SIG-M5 (cell line): ENCODE measurements around the gene ASH1L.

Experiments
- DNase-seq: peaks from one replicate; lab custom pipeline; 2025; lab: John Stamatoyannopoulos, UW

The ASH1L gene

DNA sequence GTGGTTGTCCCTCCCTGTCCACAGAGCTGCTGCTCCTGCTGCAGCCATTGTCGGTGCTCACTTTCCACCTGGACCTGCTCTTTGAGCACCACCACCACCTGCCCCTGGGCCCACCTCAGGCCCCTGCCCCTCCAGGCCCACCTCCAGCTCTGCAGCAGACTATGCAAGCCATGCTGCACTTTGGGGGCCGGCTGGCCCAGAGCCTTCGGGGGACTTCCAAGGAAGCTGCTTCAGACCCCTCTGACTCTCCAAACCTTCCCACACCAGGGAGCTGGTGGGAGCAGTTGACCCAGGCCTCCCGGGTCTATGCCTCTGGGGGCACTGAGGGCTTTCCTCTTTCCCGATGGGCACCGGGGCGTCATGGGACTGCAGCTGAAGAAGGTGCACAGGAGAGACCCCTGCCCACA lies 236.0 kb downstream of the ASH1L start:
- no peak for DNase-seq

DNA sequence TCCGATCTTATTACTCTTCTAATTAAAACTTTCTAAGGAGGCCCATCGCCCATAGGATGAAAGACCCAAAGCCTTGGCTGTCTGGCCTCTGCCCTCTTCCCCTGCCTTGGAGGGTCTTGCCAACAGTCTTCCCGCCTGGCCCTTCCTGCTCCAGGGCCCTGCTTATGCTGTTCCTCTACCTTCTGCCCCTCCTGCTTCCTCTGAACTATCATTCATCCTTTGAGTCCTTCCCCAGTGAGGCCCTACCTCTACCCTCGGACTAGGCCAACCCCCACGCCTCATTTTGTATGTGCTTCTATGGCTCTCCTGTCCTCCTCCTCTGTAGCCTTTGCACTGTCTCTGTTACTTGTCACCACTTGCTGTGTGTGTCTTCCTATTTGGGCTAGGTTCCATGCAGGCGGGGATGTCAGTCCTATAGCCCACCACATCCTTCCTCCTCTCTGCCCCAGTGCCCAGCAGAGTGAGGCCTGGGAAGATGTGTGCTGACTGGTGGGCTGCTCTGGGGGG lies 236.5 kb downstream of the ASH1L start:
- no peak for DNase-seq

DNA sequence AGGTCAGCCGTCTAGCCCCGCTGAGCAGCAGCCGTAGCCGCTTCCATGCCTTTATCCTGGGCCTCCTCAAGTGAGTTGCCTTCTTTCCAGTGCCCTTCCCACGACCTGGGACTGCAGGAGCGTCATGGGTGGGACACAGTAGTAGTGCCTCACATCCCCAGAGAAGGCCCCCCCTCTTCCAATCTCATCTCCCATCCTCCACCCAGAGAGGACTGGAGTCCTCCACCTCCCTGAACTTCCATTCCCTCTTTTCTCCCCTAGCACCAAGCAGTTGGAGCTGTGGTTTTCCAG lies 237.1 kb downstream of the ASH1L start:
- DNase-seq: no peak

DNA sequence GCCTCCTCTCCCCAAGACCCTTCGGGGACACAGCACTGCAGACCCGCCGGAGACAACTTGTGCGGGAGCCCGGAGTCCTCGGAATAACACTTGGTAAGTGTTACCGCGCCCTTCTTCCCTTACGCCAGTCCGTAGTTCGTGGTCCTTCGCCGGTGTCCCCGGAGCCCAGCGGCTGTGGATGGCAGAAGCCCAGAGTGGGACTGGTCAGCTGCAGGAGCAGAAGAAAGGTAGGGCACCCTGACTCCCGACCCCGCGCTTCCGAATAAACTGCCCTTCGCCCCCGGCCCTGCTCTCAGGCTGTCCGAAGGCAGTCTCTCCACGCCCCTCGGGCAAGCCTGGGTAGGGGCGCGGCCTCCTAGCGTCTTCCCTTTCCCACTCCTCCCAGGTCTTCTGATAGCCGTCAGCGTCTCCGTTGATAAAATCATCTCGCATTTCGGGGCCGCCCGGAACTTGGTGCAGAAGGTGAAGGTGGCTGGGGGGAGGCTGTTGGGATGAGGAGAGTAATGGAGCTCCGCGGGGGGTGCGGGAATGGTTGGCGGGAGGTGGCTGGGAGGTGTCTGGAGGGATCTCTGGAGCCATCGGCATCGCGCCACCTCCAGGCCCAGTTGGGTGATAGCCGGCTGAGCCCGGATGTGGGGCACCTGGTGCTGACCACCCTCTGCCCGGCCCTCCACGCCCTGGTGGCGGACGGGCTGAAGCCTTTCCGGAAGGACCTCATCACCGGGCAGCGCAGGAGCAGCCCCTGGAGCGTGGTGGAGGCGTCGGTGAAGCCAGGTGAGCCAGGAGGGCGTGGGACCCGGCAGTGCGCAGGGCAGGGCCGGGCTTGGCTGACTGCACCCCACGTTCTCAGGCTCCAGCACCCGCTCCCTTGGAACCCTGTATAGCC lies 237.6 kb downstream of the ASH1L start:
- no peak for DNase-seq

DNA sequence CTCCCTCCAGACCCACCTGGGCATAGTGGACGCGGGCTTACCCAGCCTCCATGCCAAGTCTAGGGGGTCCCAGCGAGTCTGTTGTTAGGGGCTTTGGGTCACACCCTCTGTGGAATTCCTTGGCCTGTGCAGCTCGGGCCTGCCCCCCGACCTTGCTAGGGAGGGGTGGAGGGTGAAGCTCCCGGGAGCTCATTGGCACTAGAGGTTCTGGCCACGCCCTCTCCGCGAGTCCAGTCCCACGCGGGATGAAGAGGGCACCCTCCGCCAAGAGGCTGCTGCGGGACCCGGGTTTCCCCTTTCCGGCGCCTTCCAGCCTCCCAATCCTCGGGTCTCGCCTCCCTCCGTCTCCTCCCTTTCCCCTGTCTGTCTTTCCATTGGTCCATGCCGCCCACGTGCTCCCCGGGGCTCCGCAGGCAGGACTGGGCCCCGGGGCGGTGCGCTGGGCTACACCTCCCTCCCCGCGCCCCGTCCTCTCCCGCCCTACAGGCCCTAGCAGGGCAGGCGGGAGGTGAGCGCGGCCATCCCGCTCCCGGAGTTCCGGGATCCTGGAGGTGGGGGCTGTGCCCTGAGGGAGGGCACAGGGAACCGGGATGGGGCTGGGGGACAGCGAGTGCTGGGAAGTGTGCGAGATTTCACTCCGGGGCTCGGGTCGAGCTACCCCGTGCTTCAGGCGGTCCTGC lies 238.4 kb downstream of the ASH1L start:
- DNase-seq: peak; percentile 93

DNA sequence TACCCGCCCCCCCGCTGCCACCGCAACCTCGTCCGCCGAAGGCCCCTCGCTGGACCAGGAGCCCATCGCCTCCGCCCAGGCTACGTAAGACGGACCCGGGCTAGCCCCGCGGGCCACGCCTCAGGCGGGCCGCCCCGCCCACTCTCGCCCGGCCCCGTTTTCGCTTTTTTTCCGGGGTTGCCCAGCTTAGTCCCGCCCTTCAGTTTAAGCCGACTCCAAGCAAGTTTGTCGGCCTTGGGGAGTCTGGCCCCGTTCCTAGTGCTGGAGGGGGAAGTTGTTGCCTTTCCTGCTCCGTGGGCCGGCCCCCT lies 238.9 kb downstream of the ASH1L start:
- DNase-seq: peak; percentile 27

DNA sequence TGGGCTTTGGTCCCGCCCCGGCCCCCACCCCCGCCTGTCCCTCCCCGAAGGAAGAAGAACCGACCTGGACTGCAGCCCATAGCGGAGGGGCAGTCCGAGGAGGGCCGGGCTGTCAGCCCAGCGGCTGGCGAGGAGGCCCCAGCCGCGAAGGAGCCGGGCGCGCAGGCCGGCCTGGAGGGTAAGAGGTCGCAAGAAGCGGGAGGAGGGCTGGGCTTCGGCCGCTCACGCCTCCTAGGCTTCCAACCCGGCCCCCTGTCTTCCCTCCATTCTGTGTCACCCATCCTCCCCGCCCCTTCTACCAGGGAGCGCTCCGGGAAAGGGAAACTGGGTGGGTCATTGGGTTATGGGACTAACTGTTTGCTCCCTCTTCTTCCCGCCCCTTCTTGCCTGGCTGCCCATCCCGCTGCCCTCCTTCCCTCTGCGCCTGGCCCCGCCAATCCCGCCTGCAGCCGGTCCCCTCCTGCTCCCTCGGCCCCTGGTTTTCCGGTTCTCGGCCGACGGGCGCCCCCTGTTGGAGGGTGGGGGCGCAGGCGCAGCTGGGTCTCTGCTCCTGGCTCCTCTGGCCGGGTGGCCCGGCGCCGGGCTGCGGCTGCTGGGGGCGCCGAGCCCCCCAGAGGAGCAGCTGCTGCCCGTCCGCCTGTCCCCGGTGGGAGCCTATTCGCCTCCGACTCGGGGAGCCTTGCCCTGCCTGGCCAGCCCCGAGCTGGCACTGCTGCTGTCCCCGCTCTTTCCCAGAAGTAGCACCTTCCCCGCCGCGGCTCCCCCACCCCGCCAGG lies 239.5 kb downstream of the ASH1L start:
- DNase-seq: no peak

DNA sequence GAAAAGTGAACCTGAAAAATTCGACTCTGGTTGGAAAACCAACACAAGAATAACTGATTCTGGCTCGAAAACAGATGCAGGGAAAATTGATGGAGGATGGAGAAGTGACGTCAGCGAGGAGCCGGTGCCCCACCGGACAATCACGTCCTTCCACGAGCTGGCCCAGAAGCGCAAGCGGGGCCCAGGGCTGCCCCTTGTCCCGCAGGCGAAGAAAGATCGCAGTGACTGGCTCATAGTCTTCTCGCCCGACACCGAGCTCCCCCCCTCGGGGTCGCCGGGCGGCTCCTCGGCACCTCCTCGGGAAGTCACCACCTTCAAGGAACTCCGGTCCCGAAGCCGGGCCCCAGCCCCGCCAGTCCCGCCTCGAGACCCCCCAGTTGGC lies 240.0 kb downstream of the ASH1L start:
- DNase-seq: no peak

DNA sequence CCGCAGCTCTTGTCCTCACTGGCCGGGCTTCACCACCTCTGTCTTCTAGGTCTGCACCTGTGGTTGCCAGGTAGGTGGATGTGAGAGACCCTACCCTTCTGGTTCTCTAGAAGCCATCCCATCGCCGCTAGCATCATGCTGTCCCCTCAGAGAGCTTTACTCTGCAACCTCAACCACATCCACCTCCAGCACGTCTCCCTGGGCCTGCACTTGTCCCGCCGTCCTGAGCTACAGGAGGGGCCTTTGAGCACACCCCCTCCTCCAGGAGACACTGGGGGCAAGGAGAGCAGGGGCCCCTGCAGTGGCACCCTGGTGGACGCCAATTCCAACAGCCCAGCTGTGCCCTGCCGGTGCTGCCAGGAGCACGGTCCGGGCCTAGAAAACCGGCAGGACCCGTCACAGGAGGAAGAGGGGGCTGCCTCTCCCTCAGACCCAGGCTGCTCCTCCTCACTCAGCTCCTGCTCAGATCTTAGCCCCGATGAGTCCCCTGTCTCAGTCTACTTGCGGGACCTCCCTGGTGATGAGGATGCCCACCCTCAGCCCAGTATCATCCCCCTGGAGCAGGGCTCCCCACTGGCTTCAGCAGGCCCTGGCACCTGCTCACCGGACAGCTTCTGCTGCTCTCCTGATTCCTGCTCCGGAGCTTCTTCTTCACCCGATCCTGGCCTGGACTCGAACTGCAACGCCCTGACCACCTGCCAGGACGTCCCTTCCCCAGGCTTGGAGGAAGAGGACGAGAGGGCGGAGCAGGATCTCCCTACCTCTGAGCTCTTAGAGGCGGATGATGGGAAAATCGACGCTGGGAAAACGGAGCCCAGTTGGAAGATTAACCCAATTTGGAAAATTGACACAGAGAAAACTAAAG lies 240.7 kb downstream of the ASH1L start:
- no peak for DNase-seq

DNA sequence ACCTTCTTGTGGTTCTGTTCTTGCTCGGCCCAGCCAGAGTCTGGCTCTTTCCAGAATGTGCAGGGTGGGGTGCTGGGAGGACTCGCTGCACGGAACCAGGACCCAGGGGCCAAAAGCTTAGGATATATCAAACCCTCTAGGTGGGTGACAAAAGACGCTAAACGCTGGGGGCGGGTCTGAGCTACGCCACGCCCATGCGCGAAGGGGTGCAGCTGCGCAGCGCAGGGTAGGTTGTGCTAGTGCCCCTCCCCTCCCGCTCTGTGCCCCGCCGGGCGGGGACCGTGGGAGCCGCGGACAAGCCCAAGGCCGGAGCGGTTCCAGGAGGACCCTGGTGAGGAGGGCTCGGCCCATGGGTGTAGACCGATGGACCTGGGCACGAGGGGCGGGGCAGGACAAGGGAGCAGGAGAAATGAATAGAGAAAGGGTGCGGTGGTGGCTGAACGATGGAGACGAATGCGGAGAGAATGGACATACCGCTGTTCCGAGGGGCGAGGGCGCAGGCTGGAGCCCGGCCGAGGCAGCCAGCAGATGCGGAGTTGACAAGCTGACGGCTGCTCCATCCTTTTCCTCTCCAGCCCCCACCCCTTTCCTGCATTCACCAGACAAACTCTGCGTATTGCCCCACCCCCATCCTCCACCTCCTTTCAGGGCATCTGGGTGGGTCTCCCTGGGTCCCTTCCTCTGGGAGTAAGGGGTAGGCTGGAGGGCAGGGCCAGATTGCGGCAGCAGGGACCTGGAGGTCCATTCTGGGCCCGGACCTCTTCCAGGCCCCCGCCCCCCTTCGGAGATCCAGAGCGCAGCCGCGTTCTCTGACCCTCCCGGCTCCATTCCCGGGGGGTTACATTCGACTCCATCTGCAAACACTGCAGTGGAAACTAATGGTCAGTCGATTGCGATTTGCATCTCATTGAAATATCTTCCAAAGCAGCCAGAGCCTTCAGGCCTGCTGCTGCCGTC lies 241.7 kb downstream of the ASH1L start, which contains the start of gene RUSC1:
Gene RUSC1, plus strand, starts transcription at position 234 of the 957 bp plus-strand sequence. CDS start 880 bp downstream, outside the sequence.
- DNase-seq: no peak

DNA sequence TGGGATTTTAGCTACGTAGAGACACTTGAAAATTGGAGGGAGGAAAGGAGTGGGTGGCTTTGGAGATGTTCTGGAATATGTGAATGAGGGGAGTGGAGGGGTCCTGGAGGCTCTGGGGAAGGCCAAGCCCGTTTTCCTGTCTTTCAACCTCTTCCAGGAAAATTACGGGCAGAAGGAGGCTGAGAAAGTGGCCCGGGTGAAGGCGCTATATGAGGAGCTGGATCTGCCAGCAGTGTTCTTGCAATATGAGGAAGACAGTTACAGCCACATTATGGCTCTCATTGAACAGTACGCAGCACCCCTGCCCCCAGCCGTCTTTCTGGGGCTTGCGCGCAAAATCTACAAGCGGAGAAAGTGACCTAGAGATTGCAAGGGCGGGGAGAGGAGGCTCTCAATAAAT lies 242.4 kb downstream of the ASH1L start:
- DNase-seq: no peak

DNA sequence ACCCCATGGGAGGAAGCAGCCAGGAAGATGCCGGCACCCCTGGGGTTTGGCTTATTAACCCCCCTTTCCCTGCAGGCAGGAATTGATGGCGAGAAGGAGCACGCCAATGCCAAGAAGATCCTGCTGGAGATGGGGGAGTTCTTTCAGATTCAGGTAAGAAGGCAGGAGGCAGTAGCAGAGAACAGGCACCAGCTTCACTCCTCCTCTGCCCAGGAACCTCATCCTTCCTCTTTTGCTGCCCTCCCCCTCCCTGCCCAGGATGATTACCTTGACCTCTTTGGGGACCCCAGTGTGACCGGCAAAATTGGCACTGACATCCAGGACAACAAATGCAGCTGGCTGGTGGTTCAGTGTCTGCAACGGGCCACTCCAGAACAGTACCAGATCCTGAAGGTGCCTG lies 243.1 kb downstream of the ASH1L start:
- DNase-seq: no peak

DNA sequence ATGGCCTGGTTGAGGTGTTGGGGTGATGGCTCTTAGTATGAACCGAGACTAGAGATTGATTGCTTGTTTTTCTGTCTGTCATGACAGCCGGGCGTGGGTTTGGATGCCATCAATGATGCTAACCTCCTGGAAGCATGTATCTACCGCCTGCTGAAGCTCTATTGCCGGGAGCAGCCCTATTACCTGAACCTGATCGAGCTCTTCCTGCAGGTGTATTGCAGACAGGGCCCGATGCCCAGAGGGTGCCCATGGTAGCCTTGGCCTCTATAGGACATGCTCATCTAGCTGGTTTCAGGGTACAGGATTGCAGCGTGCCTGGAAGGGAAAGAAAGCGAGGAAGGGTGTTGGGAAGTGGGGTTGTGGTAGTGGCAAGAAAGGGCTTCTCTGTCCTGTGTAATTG lies 244.5 kb downstream of the ASH1L start:
- DNase-seq: no peak

DNA sequence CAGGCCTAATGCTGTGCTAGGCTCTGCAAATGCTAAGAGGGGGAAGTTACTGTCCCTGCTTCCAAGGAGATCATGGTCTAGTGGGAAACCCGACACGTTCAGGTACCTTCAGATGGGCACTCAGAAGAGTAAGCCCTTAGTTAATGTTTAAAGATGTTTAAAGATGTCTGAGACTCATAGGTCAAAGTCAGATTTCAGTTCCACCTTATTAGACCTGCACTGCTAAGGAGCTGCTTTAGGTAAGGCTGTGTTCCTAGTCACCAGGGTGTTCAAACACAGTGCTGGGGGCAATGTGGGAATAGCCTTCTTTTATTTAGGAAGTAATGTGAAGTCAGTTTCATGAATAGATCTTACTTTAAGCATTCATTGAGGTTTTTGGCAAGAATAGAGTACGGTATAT lies 245.7 kb downstream of the ASH1L start:
- no peak for DNase-seq

DNA sequence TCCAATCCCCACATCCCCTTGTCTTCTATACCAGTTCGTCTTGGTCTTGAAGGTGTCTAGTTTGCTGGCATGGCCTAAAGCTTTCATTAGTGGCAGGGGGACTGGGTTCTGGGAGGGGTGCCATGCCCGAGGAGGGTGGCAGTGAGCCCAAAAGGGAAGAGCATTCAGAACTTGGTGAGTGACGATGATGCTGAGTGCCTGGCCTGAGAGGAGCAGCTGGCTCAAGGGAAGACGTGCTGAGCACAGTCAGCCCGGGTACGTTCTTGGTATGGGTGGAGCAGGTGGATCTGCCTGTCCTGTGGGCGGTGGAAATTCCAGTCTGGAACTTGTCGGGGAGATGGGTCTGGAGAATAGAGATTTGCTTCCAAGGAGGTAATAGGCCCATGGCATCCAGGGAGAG lies 249.3 kb downstream of the ASH1L start:
- DNase-seq: no peak

DNA sequence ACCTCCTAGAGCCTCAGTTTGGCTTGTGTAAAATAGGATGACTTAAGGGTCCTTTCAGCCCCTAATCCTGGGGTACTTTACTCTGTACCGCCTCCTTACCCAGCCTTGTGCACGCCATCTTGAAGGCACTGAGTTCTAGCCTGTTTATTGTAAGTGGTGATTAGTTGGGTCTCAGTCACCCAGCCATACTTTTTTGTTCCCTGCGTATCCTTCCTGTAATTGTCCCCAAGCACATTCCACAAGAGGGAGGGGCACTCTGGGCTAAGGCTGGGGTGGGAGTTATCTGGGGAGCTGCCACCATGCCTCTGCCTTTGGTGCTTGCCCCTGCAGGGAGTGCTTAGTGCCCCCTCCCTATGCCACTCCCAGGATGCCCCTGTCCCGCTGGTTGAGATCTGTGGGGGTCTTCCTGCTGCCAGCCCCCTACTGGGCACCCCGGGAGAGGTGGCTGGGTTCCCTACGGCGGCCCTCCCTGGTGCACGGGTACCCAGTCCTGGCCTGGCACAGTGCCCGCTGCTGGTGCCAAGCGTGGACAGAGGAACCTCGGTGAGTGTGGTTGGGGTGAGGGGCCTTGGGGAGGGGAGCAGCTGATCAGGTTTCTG lies 253.1 kb downstream of the ASH1L start:
- no peak for DNase-seq

DNA sequence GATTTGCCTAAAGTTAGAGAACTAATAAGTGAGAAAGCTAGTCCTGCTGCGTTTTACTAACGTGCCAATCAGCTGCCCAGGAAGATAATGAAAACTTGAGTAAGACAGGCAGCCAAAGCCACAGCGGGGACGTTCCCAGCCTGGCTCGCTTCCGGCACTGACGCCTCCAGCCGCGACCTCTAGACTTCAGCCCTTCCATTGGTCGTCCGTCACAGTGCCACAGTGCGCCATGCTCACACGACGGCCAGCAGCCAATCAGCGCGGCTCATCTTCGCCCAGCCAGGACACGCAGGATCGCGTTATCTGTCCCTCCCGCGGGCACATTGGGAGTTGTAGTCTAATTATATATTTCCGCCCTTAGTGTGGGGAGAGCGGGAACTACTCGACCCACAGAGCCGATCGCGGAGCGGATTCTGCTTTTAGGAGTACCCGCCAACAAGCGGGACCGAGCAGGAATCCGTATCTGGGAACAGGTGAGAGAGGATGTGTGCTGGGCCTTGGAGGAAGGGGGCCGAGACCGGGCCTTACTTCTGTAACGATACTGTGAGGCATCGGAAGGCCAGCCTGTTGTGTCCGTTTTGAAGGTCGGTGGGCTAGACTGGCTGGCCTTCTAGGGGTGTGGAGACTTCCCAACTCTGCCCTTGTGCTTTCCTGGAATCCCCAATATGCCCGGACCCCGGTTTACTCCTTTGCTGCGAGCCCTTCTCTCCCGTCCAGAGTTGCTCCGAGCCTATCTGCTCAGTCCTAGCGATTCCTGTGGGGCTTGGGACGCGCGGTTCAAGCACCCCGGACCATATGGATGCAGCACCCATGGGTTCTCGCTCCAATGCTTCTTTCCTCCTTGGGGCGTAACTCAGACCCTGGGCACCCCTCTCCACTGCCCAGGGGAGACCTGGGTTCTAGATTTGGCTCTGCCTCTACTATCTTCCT lies 253.8 kb downstream of the ASH1L start, which contains the start of gene FDPS:
Gene FDPS, plus strand, starts transcription at position 374 of the 930 bp plus-strand sequence. CDS start 924 bp downstream, outside the sequence.
- peak; percentile 99 for DNase-seq

DNA sequence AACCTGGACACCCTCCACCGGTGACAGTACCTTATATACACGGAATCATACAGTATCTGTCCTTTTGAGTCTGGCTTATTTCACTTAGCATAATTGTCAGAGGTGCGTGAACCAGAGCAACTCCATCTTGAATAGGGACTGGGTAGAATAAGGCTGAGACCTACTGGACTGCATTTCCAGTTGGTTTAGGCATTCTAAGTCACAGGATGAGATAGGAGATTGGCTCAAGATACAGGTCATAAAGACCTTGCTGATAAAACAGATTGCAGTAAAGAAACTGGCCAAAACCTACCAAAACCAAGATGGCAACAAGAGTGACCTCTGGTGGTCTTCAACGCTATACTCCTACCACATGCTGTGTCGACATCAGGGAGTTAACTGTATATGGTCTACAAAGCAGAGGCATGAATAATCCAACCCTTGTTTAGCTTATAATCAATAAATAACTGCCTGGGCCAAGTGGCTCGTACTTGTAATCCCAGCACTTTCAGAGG lies 255.3 kb downstream of the ASH1L start:
- DNase-seq: no peak

DNA sequence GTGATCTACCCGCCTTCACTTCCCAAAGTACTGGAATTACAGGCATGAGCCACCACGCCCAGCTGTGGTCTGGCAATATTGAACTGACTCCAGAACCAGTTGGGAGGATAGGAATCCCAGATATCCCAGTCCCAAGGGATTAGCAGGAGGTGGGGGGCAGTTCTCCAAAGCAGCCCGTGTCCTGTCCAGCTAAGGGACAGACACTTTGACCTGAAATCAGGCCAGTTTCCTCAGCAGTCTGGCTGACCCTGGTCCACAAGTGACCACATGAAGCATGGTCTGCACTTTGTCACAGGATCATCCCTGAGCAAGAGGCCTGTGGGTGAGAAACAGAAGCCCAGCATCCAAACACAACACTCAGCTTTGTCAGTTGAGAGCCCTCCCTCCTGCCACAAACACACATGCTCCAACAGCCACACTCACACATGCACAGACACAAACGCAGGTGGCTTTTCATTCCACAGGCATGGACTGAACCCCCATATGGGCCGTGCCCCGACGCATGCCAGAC lies 256.7 kb downstream of the ASH1L start:
- DNase-seq: no peak
